Colon (tissue), 2 donors: Measurements from ENCODE around the gene GAPT.

Experiments used
- FAIRE-seq: peaks from 2 replicates; lab custom pipeline; 2012; peaks lifted over from hg19 to GRCh38; lab: Jason Lieb, UNC
- donor health status: control.
- donor health status: control.

Gene GAPT

DNA sequence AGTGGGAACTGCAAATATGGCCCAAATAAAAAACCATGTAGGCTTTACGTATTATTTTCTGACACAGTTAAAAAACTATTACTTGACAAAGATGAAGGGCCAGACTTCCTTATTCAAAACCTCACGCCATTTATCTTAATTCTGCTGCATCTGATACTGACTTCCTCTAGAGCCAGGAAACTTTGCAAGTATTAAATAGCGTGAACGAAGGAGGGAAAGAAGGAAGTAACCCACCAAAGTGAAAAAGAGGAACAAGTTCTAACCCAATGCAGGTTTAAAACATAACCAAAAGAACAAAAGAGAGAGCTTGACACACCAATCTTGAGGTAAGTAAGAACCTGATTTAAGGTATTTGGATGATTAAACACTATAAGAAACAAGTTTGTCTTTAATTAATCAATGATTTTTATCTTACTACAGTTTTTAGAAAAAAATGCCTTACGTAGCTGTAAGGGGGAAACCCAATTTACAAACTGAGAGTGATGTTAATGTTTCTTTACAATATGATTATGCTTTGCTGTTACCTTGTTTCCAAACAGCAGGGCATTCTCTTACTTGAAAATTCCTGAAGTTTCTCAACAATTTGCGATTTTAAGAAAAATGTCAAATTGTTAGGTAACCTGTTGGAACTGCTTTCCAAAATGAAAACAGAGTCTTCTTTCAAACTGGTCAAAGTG is at the start of gene GAPT:
TSS of gene GAPT (plus strand) at position 220 of the 677 bp plus-strand sequence. CDS start 3,102 bp downstream, outside the sequence.
- FAIRE-seq: no peak

DNA sequence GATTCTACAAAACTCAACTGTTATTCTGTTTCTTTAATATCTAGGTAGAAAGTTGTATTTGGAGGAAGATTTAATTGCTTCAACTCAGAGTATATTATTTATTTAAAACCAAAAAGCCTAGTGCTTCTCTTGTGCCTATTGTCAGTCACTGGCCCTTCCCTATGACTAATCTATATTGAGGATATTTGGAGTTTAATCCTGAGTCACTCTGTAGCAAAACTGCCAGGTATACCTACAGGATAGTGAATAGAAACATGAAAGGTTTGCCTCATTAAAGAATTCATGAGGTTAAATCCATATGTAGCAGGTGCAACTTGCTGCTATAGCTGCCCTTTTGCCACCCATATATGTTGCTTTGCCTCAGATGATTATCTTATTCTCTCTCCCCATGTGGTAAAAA is 46.4 kb upstream of the GAPT start:
- FAIRE-seq: no peak

DNA sequence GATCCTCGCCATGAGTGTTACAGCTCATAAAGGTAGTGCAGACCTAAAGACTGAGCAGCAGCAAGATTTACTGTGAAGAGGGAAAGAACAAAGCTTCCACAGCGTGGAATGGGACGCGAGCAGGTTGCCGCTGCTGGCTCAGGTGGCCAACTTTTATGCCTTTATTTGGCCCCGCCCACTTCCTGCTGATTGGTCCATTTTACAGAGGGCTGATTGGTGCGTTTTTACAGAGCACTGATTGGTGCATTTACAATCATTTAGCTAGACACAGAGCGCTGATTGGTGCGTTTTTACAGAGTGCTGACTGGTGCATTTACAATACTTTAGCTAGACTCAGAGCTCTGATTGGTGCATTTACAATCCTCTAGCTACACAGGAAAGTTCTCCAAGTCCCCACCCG is 45.2 kb upstream of the GAPT start:
- no peak for FAIRE-seq

DNA sequence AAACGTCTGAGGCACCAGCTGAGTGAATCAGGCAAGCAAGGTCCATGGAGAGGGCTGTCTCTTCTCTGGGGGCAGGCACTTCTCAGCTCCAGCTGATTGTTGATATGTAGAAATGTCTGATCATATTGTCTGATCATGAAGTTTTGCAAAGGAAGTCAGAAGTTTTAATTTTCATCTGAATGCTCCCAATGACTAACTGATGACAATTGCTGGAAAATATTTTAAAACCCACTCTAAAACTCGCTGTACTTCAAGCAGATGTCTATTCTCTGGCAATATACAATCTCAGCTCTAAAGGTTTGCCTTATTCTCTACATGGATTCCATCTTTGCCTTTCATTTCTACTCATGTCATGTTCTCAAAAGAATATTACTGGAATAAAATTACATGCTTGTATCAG is 44.0 kb upstream of the GAPT start:
- FAIRE-seq: no peak

DNA sequence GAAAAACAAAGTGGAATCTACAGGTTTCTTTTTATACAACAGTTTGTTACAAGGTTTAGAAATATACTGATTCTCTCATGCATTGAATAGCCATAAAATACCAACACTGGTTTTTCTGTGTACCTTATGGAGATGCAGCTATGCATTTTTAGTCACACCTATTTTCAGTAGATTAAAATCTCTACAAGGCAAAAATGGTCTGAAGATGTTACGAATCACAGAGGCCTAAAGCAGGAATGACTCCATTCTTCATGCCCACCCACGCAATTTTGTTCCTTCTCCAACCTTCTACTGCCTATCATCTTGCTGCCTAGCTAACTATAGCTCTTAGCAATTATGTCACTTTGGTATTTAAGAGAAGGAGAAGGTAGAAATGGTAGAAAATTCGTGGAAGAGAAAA is 41.2 kb upstream of the GAPT start:
- FAIRE-seq: no peak

DNA sequence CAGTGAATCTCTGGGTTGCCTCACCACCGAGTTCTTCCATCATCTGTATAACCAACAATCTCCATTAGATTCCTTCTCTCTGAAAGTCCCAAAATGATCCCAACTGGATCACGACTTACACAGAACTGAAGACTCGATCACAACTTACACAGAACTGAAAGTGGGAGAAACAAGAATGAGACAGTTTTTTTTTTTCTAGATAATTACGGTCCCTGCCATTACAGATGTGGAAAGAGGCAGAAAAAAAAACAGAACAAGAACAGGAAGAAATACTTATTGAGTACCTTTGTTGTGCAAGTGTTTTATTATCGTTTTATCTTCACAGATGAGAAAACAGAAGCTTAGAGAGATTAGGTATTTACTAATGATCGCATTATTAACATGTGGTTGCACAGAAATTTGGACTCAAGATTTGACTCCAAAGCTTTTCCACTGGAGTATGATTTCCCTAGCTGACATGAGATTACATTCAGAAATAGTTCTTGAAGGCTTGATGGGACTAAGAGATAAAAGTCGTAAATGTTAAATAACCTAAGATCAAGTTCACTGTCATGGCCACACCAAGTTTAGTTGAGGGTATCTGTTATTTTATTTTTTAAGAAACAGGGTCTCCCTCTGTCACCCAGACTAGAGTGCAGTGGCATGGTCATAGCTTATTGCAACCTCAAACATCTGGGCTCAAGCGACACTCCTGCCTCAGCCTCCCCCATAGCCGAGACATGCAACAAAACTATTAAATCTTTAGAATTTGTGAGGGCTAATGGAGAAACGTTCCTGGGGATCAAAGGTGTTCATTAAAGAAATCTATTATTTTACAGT is 40.2 kb upstream of the GAPT start:
- FAIRE-seq: no peak

DNA sequence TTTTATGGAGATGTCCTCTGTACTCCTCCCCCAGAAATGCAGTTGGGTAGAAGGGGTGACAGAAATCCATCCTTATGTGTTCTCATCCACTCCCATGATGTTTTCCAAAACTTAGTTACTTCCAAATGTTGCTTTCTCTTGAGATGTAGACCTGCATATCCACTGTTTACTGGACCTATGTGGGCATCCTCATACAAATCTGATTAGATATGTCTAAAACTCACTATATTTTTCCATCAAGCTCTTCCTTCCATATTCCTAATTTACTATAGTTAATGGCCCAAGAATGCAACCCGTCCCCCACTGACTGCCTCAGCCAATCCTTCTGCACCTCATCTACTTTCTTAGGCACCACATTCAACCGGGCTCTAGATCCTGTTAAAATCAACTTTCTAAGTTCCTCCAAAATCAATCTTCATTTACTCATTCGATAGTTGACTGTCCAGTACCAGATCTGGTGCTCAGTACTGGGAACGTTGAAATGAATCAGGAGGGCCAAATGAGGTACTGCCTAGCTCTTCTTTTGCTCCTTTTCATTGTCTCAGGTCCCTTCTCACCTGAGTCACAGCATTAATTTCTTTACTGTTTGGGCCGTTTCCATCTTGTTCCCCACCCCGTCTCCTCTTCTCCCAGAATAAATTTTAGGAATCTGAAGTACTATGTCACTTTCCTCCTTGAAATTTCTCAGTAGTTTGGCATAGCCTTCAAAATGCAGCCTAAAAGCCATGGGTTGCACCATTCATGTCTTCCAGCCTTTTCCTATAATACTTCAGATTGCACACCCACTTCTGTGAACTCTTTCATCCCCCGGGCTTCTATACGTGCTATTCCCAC is 39.3 kb upstream of the GAPT start:
- FAIRE-seq: no peak

GRCh38 chr5:58452566-58453258 is 38.5 kb upstream of the GAPT start:
- no peak for FAIRE-seq

GRCh38 chr5:58453306-58453705 is 37.9 kb upstream of the GAPT start:
- no peak for FAIRE-seq

- no peak for FAIRE-seq
Observed at GRCh38 chr5:58454025-58454424, 37.2 kb upstream of the GAPT start.

DNA sequence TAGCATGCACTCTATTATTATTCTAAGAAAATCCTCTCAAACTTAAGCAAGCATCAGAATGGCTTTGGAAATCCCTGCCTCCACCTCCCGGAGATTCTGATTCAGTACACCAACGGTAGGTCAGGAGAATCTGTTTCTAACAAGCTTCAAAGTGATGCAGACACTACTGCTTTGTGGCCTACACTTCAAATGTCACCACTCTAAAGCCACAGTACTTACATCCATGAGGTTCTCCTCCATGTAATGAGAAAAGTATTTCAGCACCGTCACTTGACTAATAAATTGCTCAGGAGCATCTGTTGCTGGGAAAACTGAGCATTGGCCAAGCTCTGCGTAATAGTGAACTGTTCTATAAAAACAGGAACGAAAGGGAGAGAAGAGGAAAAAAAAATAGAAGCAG is 36.2 kb upstream of the GAPT start:
- FAIRE-seq: no peak

GRCh38 chr5:58455480-58455879 is 35.8 kb upstream of the GAPT start:
- FAIRE-seq: no peak

GRCh38 chr5:58456026-58456425 is 35.2 kb upstream of the GAPT start:
- FAIRE-seq: no peak

DNA sequence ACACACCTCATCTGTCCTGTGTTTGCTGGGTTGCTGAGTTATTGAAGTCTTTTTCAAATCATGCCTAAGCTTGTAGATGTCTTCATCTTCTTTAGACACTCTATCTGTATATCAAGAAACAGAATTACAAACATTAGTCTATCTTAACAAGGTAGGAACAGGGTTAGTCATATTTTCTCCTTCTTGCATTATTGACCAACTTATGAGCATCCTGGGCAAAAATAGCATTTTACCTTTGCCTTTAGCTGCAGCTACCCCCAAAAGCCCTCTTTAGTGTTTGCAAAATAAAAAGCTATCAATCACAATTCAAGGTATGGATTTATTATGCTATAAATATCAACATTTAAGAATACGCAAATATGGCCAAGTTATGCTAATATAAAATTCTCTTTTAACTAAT is 34.7 kb upstream of the GAPT start:
- no peak for FAIRE-seq

DNA sequence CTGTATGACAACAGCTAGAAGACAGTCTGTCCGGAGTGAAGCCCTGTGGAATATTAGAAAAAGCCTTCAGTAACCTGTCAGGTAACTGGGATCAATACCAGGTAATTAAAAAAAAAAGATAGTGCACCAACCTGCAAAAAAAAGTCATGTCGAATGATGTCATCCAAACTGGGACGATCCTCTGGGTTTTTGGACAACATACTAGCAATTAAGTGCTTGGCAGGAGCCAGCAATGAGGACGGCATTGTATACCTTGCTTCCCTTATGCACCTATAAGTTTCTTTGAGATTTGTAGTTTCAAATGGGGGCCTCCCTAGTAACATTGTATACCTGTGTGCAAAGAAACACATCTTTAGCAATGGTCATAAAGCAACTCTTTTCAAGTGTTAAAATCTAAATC is 34.2 kb upstream of the GAPT start:
- FAIRE-seq: no peak

DNA sequence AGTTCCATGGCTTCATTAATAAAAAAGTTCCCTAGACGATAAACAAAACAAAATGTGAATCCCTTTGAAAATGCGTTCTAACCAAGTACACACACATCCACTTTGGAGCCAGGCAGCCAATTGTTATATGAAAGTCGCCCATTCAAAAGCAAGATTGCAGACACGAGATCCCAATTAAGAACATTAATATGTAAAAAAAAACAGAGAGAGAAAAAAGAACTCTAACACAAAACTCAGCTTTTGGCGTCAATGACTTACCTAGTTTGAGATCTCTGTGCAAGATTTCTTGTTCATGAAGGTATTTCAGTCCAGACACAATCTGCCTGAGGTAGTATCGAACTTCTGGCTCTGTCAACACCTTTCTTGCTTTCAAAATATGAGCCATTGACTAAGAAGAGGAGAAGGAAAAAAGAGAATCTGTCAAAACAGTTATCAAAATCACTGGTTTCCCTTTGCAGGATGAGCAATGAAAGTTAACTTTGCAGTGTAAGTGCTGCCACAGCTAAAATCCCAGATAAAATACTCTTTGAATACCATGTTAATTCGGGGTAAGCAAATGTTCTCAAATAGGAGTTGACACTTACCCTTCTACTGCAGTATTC is 33.0 kb upstream of the GAPT start:
- FAIRE-seq: no peak

DNA sequence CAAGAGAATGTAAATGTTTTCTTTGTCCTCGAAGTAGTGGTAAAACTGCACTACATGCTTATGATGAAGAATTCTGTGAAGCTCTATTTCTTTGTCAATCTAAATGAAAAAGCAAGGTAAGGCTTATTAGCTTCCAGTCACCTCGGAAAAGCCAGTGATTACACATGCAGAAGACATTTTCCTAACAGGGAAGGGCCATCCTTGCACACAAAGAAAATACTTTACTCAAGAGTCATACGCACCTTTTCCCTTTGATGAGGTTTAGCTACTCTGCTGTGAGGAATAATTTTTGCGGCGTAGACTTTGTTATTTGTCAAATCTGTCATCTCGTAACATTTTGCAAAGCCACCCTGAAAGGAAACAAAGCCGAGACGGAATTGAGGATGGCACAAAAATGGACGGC is 32.5 kb upstream of the GAPT start:
- FAIRE-seq: no peak

DNA sequence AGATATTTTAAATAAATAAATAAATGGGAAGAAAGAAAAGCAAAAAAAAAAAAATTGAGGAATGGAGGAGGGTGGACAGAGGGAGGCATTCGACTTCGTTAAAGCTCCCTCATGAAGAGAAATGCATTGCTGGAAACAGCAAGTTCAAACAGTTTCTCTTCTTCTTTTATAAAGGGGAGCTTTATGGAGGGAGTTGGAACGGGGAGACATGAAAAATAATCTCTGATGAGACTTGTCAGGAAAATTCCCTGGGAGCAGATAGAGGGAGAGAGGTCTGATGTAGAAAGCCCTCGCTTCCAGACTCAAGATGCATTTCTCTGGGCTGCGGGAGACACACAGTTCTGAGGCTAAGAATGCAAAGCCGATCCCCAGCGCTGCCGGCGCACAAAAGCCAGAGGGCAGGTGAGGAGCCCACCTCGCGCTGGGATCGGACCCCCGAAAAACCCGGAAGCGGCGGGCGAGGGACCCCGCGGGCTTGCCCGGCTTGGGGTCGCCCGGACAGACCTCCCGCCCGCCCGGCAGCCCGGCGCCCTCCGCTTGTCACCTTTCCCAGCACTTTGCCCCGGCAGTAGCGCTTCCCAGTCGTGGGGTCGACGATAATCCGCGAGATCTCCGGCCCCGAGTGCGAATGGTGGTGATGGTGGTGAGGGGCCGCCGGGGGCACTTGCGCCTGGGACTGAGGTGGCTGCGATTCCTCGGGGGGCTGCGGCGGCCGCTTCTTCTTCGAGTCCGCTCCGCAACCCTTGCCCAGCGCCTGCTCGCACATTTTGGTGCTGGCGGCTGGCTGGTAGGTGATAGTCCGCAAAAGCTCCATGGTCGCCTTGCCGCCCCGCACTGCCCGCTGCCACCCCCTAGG is 31.9 kb upstream of the GAPT start:
- FAIRE-seq: no peak

DNA sequence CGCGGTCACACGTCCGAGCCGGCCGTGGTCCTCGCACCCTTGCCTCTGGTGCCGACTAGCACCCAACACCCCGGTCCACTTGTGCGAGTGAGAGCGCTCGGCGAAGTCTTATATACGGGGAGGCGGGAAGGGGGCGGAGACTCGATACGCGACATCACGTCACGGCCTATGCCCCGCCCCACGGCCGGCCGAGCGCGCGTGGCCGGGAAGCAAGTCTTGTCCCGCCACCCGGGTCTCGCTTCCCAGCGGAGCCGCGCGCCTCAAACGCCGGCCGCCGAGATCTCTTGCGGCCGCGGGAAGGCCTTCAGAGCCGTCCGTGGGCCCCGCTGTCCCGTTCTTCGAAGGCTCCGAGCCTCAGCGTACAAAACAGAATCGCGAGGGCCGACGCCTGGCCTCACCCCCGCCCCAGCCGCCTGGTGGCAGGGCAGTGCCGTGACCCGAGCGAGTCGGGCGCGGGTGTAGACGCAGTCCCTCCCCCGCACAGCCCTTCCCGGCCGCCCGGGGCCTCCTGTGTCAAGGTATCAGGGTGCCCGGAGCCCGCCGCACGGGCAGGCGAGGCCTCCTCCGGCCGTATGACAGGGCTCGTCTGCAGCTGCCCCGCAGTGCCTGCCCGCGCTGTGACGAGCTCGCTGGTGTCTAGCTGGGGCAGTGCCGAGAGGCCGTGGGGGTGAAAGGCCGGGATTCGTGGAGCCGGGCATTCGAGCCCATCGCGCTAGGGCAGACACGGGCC is 31.1 kb upstream of the GAPT start, which contains the start of gene PLK2:
TSS of gene PLK2 (minus strand) at position 85 of the 730 bp plus-strand sequence. CDS start 127 bp downstream, outside the sequence.
- no peak for FAIRE-seq

DNA sequence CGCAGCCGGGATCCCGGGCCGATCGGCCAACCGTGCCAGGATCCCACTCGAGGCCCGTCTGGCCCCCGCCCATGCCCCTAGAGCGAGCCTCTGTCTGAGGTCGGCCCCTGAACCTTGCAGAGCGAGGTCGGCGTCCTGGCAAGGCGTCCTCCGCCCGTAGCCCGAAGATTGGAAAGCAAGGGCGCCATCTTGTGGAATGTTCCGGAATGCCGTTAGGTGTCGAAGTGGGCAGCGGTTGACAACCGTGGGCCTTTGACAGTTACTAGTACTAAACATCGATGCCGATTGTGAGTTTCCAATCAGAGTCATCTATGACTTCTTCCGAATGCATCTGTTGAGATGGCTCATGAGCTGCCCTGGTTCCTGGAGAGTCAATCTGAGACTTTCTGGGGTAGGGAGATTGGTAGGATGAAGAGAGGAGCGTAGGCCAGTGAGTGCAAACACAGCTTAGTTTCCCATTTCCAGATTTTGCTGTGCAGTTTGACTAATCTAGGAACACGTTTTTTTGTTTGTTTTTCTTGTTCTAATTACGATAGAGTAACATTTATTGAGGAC is 30.4 kb upstream of the GAPT start:
- no peak for FAIRE-seq
